Measurements from ENCODE around the gene IL2RA. TPM values are rescaled to one million over a fixed set of nuclear protein-coding genes. Genes with fewer than 3 reads are reported as not detected.

The IL2RA gene
- total RNA-seq, 1 donor from 2014 or later = not detected

DNA sequence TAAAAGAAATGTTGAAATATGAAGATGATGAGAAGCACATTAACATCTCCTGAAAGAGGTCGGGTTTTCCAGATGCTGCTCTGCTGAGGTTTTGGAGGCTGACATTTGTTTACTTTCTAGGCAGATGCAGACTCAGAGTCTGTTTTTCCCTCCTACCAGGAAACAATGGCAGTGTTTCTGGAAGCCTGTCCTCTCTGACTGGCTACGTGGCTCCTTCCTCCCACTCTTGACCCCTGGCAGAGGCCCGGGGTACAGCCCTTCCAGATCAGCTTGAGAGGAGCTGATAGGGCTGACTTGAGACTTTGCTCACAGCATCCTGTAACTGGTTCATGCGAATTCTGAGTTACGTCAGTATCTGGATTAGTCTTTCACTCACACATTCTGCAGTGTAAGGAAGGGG, 43.7 kb downstream of the IL2RA start:
- Mint-ChIP-seq H3K27me3 (ENCODE audit: low read depth) (no peaks in the 10 kb centered on the region), H3K36me3 (ENCODE audit: low read depth) (peaks cover 3% of the 10 kb centered on the region)
- DNase-seq (ENCODE audit: low read depth, low spot score) = no peak

DNA sequence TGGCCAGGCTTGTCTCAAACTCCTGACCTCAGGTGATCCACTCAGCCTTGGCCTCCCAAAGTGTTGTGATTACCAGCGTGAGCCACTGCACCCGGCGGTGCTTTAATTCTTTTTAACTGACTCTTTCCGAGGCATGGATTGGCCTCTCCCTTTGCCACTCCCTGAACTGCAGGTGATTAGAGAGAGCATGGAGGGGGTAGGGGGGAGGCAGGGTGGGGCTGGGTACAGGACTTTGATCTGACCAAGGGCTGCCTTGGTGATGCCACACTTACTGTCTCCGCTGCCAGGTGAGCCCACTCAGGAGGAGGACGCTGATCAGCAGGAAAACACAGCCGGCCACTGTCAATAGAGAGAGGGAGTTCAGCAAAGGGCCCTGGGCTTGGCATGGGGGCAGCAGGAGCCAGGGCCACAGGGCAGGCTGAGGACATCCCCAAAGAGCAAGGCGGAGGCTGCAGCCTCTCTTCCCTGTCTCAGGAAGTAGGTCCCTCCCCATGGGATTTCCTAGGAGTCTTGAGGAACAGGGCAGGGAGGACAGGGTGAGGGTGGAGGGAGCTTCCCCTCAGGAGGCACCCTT, 44.3 kb downstream of the IL2RA start:
- DNase-seq (ENCODE audit: low read depth, low spot score) = no peak
- Mint-ChIP-seq H3K9me3 (peaks cover 8% of the 10 kb centered on the region), H3K36me3 (ENCODE audit: low read depth) (peaks cover 3% of the 10 kb centered on the region), H3K27ac (ENCODE audit: unreplicated experiment) (no peak overlapping the region), H3K27me3 (ENCODE audit: low read depth) (no peaks in the 10 kb centered on the region), H3K4me3 (no peak overlapping the region), H3K4me1 (peaks cover 13% of the 10 kb centered on the region)
- TF ChIP-seq, protein P1, sequence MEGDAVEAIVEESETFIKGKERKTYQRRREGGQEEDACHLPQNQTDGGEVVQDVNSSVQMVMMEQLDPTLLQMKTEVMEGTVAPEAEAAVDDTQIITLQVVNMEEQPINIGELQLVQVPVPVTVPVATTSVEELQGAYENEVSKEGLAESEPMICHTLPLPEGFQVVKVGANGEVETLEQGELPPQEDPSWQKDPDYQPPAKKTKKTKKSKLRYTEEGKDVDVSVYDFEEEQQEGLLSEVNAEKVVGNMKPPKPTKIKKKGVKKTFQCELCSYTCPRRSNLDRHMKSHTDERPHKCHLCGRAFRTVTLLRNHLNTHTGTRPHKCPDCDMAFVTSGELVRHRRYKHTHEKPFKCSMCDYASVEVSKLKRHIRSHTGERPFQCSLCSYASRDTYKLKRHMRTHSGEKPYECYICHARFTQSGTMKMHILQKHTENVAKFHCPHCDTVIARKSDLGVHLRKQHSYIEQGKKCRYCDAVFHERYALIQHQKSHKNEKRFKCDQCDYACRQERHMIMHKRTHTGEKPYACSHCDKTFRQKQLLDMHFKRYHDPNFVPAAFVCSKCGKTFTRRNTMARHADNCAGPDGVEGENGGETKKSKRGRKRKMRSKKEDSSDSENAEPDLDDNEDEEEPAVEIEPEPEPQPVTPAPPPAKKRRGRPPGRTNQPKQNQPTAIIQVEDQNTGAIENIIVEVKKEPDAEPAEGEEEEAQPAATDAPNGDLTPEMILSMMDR (conservative IDR thresholded peaks at IDR 0.05) = no peak

More for the DNA sequence above, 43.7 kb downstream of the IL2RA start:
- Mint-ChIP-seq H3K4me1 (peaks cover 13% of the 10 kb centered on the region), H3K27ac (ENCODE audit: unreplicated experiment) (no peak overlapping the region), H3K9me3 (peaks cover 8% of the 10 kb centered on the region), H3K4me3 (no peak overlapping the region)
- TF ChIP-seq, protein P1 (conservative IDR thresholded peaks at IDR 0.05) = no peak

DNA sequence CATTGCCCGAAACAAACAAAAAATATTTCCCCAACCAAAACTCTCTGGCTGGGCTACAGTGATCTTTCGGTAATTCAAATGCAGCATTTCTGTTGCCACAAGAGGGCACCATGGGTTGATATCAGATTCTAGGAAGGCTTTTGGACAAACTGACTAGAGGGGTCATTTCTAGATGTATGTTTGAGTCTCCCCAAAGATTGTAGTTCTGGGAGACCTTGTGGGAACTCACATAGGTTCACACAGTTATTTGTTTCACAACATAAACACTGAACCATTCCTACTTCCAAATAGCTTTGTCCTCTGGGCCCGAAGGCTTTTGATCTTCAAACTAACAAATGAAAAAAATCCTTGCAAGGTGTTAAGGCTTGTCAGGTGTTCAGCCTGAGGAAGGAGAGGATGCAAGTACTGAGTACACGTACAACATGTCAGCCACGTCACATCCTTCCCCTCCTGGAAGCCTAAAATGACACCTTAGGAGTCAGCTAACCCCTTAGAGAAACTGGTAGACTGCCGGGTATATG, 47.9 kb downstream of the IL2RA start:
- H3K4me1 Mint-ChIP-seq = peaks cover 13% of the 10 kb centered on the region
- TF ChIP-seq, protein P1 (conservative IDR thresholded peaks at IDR 0.05) = peak; percentile 73
- H3K36me3 Mint-ChIP-seq (ENCODE audit: low read depth) = peaks cover 3% of the 10 kb centered on the region
- peak; percentile 47 for DNase-seq (ENCODE audit: low read depth, low spot score)
- peaks cover 7% of the 10 kb centered on the region for H3K9me3 Mint-ChIP-seq
- no peaks in the 10 kb centered on the region for H3K27me3 Mint-ChIP-seq (ENCODE audit: low read depth)
- H3K4me3 Mint-ChIP-seq = no peak overlapping the region
- no peak overlapping the region for H3K27ac Mint-ChIP-seq (ENCODE audit: unreplicated experiment)

DNA sequence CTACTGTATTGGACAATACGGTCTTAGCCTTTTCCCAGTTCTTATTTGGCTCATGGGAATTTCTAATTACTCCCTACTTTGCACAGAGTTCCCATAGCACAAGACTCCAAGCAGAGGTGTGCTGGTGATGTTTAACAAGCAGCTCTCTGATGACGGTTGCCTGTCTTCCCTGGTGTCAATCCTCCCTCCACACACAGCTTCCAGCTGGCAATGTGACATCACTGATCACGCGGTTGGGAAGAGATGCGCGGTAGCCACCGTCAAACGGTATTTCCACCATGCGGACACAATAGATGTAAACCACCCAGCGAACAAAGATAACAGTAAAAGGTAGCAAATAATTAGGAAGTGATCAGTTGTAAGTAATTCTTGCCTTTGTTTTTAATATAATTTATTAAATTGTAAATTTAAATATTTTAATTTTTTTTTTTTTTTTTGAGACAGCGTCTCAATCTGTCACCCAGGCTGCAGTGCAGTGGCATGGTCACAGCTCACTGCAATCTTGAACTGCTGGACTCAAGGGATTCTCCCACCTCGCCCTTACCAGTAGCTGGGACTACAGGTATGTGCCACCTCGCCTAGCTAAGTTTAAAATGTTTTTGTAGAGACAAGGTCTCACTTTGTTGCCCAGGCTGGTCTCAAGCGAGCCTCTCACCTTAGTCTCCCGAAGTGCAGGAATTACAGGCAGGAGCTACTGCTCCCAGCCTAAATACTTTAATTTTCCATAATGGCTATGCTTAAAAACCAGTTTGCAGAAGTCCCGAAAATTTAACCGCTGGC, 48.6 kb downstream of the IL2RA start:
- no peak overlapping the region for H3K27ac Mint-ChIP-seq (ENCODE audit: unreplicated experiment)
- peaks cover 6% of the 10 kb centered on the region for H3K4me1 Mint-ChIP-seq
- H3K4me3 Mint-ChIP-seq = no peak overlapping the region
- DNase-seq (ENCODE audit: low read depth, low spot score) = no peak
- TF ChIP-seq, protein P1 (conservative IDR thresholded peaks at IDR 0.05) = no peak
- H3K27me3 Mint-ChIP-seq (ENCODE audit: low read depth) = no peaks in the 10 kb centered on the region
- H3K36me3 Mint-ChIP-seq (ENCODE audit: low read depth) = no peaks in the 10 kb centered on the region
- H3K9me3 Mint-ChIP-seq = peaks cover under 1% of the 10 kb centered on the region

DNA sequence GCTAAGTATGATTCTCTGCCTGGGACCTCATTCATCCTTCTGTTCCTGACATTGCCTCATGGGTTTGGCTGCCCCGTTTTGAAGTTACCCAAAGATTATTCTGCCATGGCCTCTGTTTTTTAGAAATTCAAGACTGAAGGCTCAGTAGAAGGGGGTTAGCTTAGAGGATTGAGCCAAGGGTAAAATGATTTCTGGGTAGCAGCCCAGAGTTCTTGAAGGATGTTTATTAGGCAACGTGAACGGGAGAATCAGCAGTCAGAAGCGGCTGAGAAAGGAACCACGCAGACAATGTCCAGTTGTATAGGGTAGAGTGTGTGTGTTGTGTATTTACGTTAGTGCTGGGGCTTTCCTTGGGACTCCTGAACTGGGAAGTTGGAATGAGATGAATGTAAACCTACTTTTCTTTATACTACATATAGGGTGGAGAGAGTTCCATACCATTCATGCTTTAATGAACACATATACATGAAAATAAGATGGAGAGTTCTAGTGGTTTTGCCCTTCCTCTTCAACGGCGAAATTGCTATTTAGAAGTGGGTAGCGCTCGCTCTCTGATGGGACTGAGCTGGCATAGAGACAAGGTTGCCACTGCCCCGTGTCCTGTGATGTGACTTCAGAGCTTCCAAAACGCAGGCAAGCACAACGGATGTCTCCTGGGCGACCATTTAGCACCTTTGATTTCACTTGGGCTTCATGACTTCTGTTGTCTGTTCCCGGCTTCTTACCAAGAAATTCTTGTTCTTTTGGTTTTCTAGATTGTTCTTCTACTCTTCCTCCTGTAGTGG, 49.9 kb downstream of the IL2RA start:
- TF ChIP-seq, protein P1 (conservative IDR thresholded peaks at IDR 0.05) = no peak
- Mint-ChIP-seq H3K9me3 (peaks cover 4% of the 10 kb centered on the region), H3K4me3 (no peak overlapping the region), H3K4me1 (peaks cover 5% of the 10 kb centered on the region), H3K27ac (ENCODE audit: unreplicated experiment) (no peak overlapping the region), H3K36me3 (ENCODE audit: low read depth) (no peaks in the 10 kb centered on the region), H3K27me3 (ENCODE audit: low read depth) (no peaks in the 10 kb centered on the region)
- no peak for DNase-seq (ENCODE audit: low read depth, low spot score)
